HepG2 (cell line): ENCODE results near the gene DDX39B. TPM values are rescaled to one million over a fixed set of nuclear protein-coding genes. Genes with fewer than 3 reads are reported as not detected.

Experiments
- ATAC-seq: fragments of 200-7000 bp; cut with Tn5 transposase; 3 replicates; pipeline ENCODE4 v1.9.1; 2020; ENCODE audit warnings: mild to moderate bottlenecking, moderate library complexity
- BruUV-seq: library from RNA; stranded (reverse); fragments of 400-500 nt; replicated peaks from 2 replicates; lab custom pipeline; 2021; lab: Mats Ljungman, UMichigan
- CTCF ChIA-PET: fragments of 300-600 bp; formaldehyde crosslinking; extraction: SDS; loops from one replicate; lab custom pipeline; 2021; ENCODE audit warnings: low total read pairs, inconsistent platforms, low intra/inter-chr PET ratio; lab: Yijun Ruan, JAX
- POLR2A ChIA-PET: fragments of 350-600 bp; sonication (Branson Sonifier 250); formaldehyde crosslinking; loops from one replicate; lab custom pipeline; 2020; ENCODE audit warnings: antibody characterized with exemption, inconsistent platforms; lab: Yijun Ruan, JAX
- DNase-seq: peaks from one replicate; pipeline ENCODE4 v3.0.0-alpha.2; 2015; ENCODE audit warnings: low spot score
- FAIRE-seq: peaks from 3 replicates; lab custom pipeline; 2011; peaks lifted over from hg19 to GRCh38; lab: Jason Lieb, UNC
- H2AFZ ChIP-seq: one replicate; pipeline ENCODE4 v1.6.1; 2011; ENCODE audit warnings: low read length, inconsistent platforms
- H3K27ac ChIP-seq: fragments of 300-600 bp; 3 replicates; pipeline ENCODE4 v1.8.0; 2011; ENCODE audit warnings: mixed run types, mild to moderate bottlenecking, mixed read lengths, low read length, inconsistent platforms; ENCODE audit not compliant: insufficient read depth; ENCODE audit errors: extremely low read length
- H3K27me3 ChIP-seq, 2 experiments: fragments of 200-600 bp in 1 of 2; 2 replicates in 1 of 2; 3 replicates in 1 of 2; pipeline versions ENCODE4 v1.6.0 to v1.8.0; 2011; ENCODE audit warnings: low read length in 2 of 2, mild to moderate bottlenecking in 2 of 2, moderate library complexity in 2 of 2, inconsistent platforms in 1 of 2; ENCODE audit not compliant: insufficient read depth in 2 of 2, control insufficient read depth in 1 of 2
- H3K36me3 ChIP-seq, 2 experiments: fragments of 200-600 bp in 1 of 2; replicated peaks in 1 of 2; 2 replicates in 1 of 2; 3 replicates in 1 of 2; pipeline versions ENCODE4 v1.5.1 to v1.8.0; 2011; ENCODE audit warnings: low read length in 2 of 2, inconsistent platforms in 1 of 2; ENCODE audit not compliant: insufficient read depth in 2 of 2, control insufficient read depth in 1 of 2
- H3K4me1 ChIP-seq: 2 replicates; pipeline ENCODE4 v1.5.1; 2012; ENCODE audit warnings: low read length, inconsistent platforms; ENCODE audit not compliant: insufficient read depth
- H3K4me2 ChIP-seq: 2 replicates; pipeline ENCODE4 v1.6.0; 2011; ENCODE audit warnings: low read depth, low read length, inconsistent platforms
- H3K4me3 ChIP-seq, 3 experiments: fragments of 200-600 bp in 1 of 3; sonication (generic), shearing (Covaris generic) in 1 of 3; replicated peaks in 1 of 3; 2 replicates each; pipeline ENCODE4 v1.5.1; 2011 to 2016; ENCODE audit warnings: low read length in 3 of 3, inconsistent platforms in 2 of 3, low read depth in 2 of 3, mild to moderate bottlenecking in 2 of 3, control low read depth in 1 of 3, mixed read lengths in 1 of 3; ENCODE audit not compliant: insufficient read depth in 1 of 3
- H3K79me2 ChIP-seq: one replicate; pipeline ENCODE4 v1.6.1; 2011; ENCODE audit warnings: low read length, inconsistent platforms; ENCODE audit not compliant: insufficient read depth
- H3K9ac ChIP-seq: 2 replicates; pipeline ENCODE4 v1.6.0; 2011; ENCODE audit warnings: mild to moderate bottlenecking, low read depth, low read length, inconsistent platforms; ENCODE audit not compliant: insufficient read depth
- H3K9me3 ChIP-seq: 2 replicates; pipeline ENCODE4 v1.5.1; 2012; ENCODE audit warnings: mild to moderate bottlenecking, low read length
- H4K20me1 ChIP-seq: 2 replicates; pipeline ENCODE4 v1.6.0; 2011; ENCODE audit warnings: inconsistent platforms, mild to moderate bottlenecking, low read length, moderate library complexity; ENCODE audit not compliant: insufficient read depth
- ADNP ChIP-seq: sonication (generic); formaldehyde crosslinking; IDR thresholded peaks from 2 replicates; pipeline ENCODE4 v1.4.0; 2020; ENCODE audit warnings: missing genetic modification reagents
- EP300 ChIP-seq, 3 experiments: sonication (generic) in 1 of 3; formaldehyde crosslinking in 1 of 3; IDR thresholded peaks; 2 replicates each; pipeline versions ENCODE4 v1.5.1 to v1.6.1; 2011 to 2020; ENCODE audit warnings: low read depth in 2 of 3, low read length in 2 of 3, borderline replicate concordance in 1 of 3, improper control_type of control experiment in 1 of 3, mild to moderate bottlenecking in 1 of 3, missing genetic modification reagents in 1 of 3, moderate library complexity in 1 of 3
- IRF2 ChIP-seq: IDR thresholded peaks from 2 replicates; pipeline ENCODE4 v1.6.1; 2018; ENCODE audit warnings: missing genetic modification reagents, missing compliant biosample characterization
- MYNN ChIP-seq: sonication (generic); formaldehyde crosslinking; IDR thresholded peaks from 2 replicates; pipeline ENCODE4 v1.4.0; 2020; ENCODE audit warnings: mild to moderate bottlenecking, low read depth, missing genetic modification reagents
- RFX3 ChIP-seq: IDR thresholded peaks from 2 replicates; pipeline ENCODE4 v1.6.1; 2016; ENCODE audit warnings: missing biosample characterization, missing genetic modification reagents
- STAG1 ChIP-seq: sonication (generic); formaldehyde crosslinking; IDR thresholded peaks from 2 replicates; pipeline ENCODE4 v1.4.0; 2020; ENCODE audit warnings: missing genetic modification reagents
- ZMAT3 ChIP-seq: sonication (generic); formaldehyde crosslinking; conservative IDR thresholded peaks from 2 replicates; pipeline ENCODE4 v1.7.0; 2021; ENCODE audit warnings: missing genetic modification reagents
- ZNF207 ChIP-seq: fragments of 450-650 bp; IDR thresholded peaks from 2 replicates; pipeline ENCODE4 v1.6.1; 2016; ENCODE audit warnings: antibody characterized with exemption, borderline replicate concordance
- ZNF232 ChIP-seq: sonication (generic); formaldehyde crosslinking; IDR thresholded peaks from 2 replicates; pipeline ENCODE4 v1.4.0; 2020; ENCODE audit warnings: missing genetic modification reagents, borderline replicate concordance
- ZNF362 ChIP-seq: sonication (generic); formaldehyde crosslinking; IDR thresholded peaks from 2 replicates; pipeline ENCODE4 v1.4.0; 2020; ENCODE audit warnings: missing genetic modification reagents, mild to moderate bottlenecking, borderline replicate concordance
- ZNF747 ChIP-seq: sonication (generic); formaldehyde crosslinking; IDR thresholded peaks from 2 replicates; pipeline ENCODE4 v1.8.1; 2023; ENCODE audit warnings: missing genetic modification reagents, mild to moderate bottlenecking, borderline replicate concordance
- ZSCAN29 ChIP-seq: sonication (generic); formaldehyde crosslinking; conservative IDR thresholded peaks from 2 replicates; pipeline ENCODE4 v1.4.0; 2020; ENCODE audit warnings: mild to moderate bottlenecking, missing genetic modification reagents
- WGBS: methylation state at CpG from one replicate; pipeline ENCODE4 v1.1.6; 2017; ENCODE audit warnings: low lambda C conversion rate; 5-methylcytosine and 5-hydroxymethylcytosine counted together
- in situ Hi-C: cut with HindIII; loops from 2 replicates; pipeline ENCODE4 v1.10.0; 2017; ENCODE audit warnings: low pct_unique_long_range_greater_than_20kb; ENCODE audit not compliant: extremely low pct_ligation_motif_present
- intact Hi-C: fragments of 100-400 bp; cut with micrococcal nuclease; formaldehyde crosslinking; loops from one replicate; pipeline ENCODE4 v1.10.0; 2022; ENCODE audit not compliant: unreplicated experiment
- polyA plus RNA-seq, 8 experiments: library from polyadenylated mRNA; depleted of rRNA in 3 of 8; stranded (reverse) in 7 of 8; unstranded in 1 of 8; fragments of >200 nt; fragmentation: Illumina TruSeq in 4 of 8; extraction: Trizol in 4 of 8; gene quantifications; 2 replicates each; pipeline versions ENCODE4 v1.2.1 to v1.2.3, GENCODE V29; 2011 to 2016; ENCODE audit warnings: low read depth in 4 of 8, missing spikeins in 1 of 8, mixed read lengths in 1 of 8; ENCODE audit not compliant: insufficient read depth in 1 of 8
- total RNA-seq, 5 experiments: library from RNA; depleted of rRNA; stranded (reverse); fragments of >200 nt; fragmentation: Illumina TruSeq; extraction: Trizol; gene quantifications; 2 replicates each; pipeline ENCODE4 v1.2.3, GENCODE V29; 2016; ENCODE audit warnings: low read depth in 1 of 5
- TF ChIP-seq, protein P1 (sequence below): sonication (generic); formaldehyde crosslinking; IDR thresholded peaks from 2 replicates; pipeline ENCODE4 v1.5.0; 2020; ENCODE audit warnings: missing genetic modification reagents
- TF ChIP-seq, protein P2 (sequence below): sonication (generic); formaldehyde crosslinking; IDR thresholded peaks from 2 replicates; pipeline ENCODE4 v1.8.0; 2022; ENCODE audit warnings: missing genetic modification reagents, low read depth, mild to moderate bottlenecking, borderline replicate concordance
- TF ChIP-seq, protein P3 (sequence below): sonication (generic); formaldehyde crosslinking; IDR thresholded peaks from 2 replicates; pipeline ENCODE4 v1.5.0; 2020; ENCODE audit warnings: missing genetic modification reagents

Gene DDX39B
- total and polyA plus RNA-seq, 2 of the 13 experiments (the other 11 are each of a cell fraction or from before 2014, with no cell fraction given): 570 to 678 TPM

GRCh38 chr6:31574106-31575061 is 32.6 kb upstream of the DDX39B start (continued):
- TF ChIP-seq STAG1 (CRISPR knock-in tag): peak; percentile 7; the same call in 1 of the 2 replicates

DNA sequence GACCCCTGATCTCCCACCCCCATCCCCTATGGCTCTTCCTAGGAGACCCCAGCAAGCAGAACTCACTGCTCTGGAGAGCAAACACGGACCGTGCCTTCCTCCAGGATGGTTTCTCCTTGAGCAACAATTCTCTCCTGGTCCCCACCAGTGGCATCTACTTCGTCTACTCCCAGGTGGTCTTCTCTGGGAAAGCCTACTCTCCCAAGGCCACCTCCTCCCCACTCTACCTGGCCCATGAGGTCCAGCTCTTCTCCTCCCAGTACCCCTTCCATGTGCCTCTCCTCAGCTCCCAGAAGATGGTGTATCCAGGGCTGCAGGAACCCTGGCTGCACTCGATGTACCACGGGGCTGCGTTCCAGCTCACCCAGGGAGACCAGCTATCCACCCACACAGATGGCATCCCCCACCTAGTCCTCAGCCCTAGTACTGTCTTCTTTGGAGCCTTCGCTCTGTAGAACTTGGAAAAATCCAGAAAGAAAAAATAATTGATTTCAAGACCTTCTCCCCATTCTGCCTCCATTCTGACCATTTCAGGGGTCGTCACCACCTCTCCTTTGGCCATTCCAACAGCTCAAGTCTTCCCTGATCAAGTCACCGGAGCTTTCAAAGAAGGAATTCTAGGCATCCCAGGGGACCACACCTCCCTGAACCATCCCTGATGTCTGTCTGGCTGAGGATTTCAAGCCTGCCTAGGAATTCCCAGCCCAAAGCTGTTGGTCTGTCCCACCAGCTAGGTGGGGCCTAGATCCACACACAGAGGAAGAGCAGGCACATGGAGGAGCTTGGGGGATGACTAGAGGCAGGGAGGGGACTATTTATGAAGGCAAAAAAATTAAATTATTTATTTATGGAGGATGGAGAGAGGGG is 31.7 kb upstream of the DDX39B start:
- Histone ChIP-seq H3K27me3 (peaks cover 20 to 85% of the 10 kb centered on the region in 2 experiments), H3K9me3 (no peaks in the 10 kb centered on the region), H4K20me1 (no peaks in the 10 kb centered on the region), H2AFZ (no peak overlapping the region), H3K4me2 (no peak overlapping the region), H3K9ac (no peak overlapping the region), H3K36me3 (no peaks in the 10 kb centered on the region), H3K4me3 (no peak overlapping the region), H3K27ac (no peak overlapping the region), H3K4me1 (no peaks in the 10 kb centered on the region), H3K79me2 (no peaks in the 10 kb centered on the region)
- 26% methylated on average over 9 of the region's 9 CpGs for WGBS
- no peak for TF ChIP-seq ZNF232 (CRISPR knock-in tag)
- TF ChIP-seq ZMAT3: no peak
- no peak for TF ChIP-seq ZNF747 (CRISPR knock-in tag)
- no peak for TF ChIP-seq ZSCAN29 (CRISPR knock-in tag)
- TF ChIP-seq, protein P1, sequence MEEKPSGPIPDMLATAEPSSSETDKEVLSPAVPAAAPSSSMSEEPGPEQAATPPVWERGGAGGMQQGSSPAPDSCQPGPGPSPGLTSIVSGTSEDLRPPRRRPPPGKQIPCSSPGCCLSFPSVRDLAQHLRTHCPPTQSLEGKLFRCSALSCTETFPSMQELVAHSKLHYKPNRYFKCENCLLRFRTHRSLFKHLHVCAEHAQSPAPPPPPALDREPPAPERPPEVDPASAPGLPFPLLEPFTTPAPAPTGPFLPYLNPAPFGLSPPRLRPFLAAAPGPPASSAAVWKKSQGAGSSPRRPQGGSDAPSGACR (CRISPR knock-in tag): no peak
- no peak for TF ChIP-seq ZNF362 (CRISPR knock-in tag)
- no peak for TF ChIP-seq MYNN
- no peak for TF ChIP-seq RFX3 (CRISPR knock-in tag)
- no peak for TF ChIP-seq EP300 (IDR thresholded peaks at IDR 0.05; ENCODE audit: low read depth in 2 of 2, low read length in 2 of 2)
- no peak for TF ChIP-seq EP300 (CRISPR knock-in tag; IDR thresholded peaks at IDR 0.05; ENCODE audit: borderline replicate concordance)
- TF ChIP-seq, protein P2, sequence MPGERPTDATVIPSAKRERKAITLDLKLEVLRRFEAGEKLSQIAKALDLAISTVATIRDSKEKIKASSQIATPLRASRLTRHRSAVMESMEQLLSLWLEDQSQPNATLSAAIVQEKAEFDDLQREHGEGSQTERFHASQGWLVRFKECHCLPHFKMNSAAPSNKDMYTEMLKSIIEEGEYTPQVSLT: no peak
- no peak for TF ChIP-seq ADNP (CRISPR knock-in tag)
- TF ChIP-seq ZNF207: no peak
- TF ChIP-seq IRF2 (CRISPR knock-in tag): no peak
- TF ChIP-seq, protein P3, sequence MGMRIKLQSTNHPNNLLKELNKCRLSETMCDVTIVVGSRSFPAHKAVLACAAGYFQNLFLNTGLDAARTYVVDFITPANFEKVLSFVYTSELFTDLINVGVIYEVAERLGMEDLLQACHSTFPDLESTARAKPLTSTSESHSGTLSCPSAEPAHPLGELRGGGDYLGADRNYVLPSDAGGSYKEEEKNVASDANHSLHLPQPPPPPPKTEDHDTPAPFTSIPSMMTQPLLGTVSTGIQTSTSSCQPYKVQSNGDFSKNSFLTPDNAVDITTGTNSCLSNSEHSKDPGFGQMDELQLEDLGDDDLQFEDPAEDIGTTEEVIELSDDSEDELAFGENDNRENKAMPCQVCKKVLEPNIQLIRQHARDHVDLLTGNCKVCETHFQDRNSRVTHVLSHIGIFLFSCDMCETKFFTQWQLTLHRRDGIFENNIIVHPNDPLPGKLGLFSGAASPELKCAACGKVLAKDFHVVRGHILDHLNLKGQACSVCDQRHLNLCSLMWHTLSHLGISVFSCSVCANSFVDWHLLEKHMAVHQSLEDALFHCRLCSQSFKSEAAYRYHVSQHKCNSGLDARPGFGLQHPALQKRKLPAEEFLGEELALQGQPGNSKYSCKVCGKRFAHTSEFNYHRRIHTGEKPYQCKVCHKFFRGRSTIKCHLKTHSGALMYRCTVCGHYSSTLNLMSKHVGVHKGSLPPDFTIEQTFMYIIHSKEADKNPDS (CRISPR knock-in tag): no peak
- ChIA-PET POLR2A (interaction anchor here (0.9 to 1.9 kb wide), 4 partner anchors 10 to 78 kb away, joined by 3 to 8 read pairs (median 4); partner anchors contain the start of genes DDX39B and NFKBIL1), CTCF (no interaction called here)
- DNase-seq: no peak
- no peak for ATAC-seq
- in situ Hi-C loops (no loop called here), intact Hi-C loops (no loop called here)
- no peak for FAIRE-seq
- BruUV-seq: no TSS peak
